ENCODE measurements around the gene PUS7L.
"Not testable (repeated sequence)": the region's sequence is repeated elsewhere in the genome, so short reads cannot be mapped to it uniquely, and the experiment has no call there.

PUS7L gene

DNA sequence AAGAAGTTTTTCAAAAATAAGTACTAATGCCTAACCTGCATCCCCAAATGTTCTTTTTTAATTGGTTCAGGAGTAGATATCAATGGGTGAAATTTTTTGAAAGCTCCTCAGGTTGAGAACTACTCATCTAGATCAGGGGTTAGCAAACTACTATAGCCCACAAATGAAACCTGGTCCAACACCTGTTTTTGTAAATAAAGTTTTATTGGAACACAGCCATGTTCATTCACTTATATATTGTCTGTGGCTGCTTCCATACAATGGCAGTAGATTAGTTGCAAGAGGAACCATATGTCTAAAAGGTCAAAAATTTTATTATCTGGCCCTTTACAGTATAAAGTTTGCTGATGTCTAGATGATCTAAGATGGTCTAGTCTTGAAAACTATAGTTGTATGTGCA is 13.8 kb downstream of the PUS7L start:
- DNase-seq = no peak

DNA sequence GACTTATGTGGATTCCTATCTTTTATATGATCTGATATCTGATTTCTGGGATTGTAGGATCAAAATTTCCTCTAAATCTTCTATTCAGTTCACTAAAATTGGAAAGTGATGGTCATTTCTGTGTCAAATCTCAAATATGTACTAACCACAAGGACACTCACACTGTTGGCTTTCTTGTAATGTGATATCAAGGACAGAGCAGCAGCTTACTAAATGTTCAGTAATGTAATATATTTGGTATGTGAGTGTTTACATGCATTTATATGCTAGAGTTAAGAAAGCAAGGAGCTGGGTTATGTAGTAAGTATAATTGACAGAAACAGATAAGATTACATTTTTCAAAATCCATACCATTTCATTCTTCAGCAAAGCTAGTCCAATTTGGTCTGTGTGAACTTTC is 16.5 kb downstream of the PUS7L start:
- no peak for DNase-seq

- DNase-seq = no peak
These were observed 18.0 kb downstream of the PUS7L start for GRCh38 chr12:43740511-43741100.

GRCh38 chr12:43737646-43738045 is 20.9 kb downstream of the PUS7L start:
- no peak for DNase-seq

DNA sequence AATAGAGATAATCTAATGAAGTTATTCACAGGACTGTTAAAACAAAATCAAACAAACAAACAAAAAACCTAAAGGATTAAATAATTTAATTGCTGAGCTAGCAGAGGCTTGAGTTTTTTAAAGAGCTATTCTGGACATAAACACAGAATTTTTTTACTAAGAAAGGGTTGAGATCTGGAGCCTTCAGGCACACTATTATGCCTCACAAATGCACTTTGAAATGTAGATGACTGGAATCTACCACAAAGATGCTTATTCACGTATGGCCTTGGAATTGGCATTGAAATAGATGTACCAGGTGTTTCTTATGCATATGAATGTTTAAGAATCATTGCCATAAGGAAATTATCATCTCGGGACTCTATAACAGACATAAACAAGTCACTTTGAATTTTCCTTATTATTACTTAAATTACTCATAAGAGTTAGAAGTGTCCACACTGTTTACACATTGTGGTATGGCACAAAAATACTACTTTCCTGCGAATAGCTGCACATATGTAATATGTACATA is 21.6 kb downstream of the PUS7L start:
- no peak for DNase-seq

DNA sequence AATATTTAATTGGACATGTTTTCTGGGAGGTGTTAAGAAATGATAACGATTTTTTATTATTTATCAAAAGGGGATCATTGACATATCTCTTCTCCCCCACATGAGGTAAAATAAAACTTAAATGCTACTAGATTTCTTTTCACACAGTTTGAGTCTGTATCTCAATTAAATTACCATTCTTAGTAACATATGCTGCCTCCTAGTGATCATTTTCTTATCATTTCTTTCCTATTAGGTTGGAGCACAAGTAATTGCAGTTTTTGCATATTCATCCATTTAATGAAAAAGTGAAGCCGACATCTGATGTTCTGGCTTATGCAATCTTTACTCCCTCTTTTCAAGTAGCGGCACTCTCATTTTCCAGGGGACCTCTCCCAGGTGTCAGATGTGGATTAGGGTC is 24.9 kb downstream of the PUS7L start:
- no peak for DNase-seq

GRCh38 chr12:43730283-43730682 is 28.3 kb downstream of the PUS7L start:
- no peak for DNase-seq

DNA sequence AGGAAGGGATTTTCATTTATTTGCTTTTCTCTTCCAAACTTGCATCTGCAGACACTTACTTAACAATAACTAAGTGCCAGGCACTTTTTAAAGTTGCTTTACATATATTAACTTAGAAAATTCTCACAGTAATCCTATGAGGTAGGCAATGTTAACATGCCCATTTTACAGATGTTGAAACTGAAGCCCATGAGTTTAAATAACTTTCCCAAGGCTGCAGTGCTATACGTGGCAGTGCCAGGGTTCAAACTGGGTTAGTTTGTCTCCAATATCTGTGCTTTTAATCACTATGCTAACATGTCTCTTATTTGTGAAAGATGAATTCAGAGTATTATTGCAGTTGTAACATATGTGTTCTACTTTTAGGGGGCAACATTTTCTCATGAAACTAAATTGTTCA is 29.9 kb downstream of the PUS7L start:
- DNase-seq = no peak

DNA sequence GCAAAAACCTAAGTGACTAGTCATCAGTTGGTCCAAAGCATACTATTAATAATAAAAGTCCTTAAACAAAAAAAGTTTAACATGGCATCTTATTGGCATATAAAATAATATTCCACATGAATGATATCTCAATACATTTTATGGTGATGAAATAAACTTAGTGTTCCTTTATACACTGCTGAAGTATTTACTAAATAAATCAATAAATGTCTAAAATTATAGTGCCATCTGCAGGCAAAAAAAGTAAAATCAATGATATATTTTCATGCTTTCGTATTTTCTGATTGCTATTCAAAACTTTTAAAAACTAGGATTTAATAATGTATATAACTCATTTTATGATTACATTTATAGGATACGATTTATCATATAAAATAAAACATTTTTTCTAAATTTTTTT is 30.5 kb downstream of the PUS7L start:
- no peak for DNase-seq

DNA sequence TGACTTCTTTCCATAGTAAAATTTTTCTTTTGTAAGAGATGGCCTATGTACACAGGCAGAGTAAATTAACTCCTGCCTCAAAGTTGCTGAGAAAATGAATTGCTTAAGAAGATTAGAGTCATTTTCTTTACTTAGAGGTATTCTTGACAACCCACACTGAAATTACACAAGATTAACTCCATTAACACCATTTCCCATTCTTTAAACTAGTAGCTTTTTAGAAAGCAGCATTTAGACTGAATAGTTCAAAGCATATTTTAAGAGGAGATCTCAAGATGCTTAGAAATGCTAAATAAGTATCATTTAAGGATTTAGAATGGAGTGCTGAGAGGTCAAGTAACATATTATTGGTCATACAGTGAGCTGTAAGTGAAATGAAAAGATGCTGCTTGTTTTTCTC is 35.5 kb downstream of the PUS7L start:
- DNase-seq = no peak

DNA sequence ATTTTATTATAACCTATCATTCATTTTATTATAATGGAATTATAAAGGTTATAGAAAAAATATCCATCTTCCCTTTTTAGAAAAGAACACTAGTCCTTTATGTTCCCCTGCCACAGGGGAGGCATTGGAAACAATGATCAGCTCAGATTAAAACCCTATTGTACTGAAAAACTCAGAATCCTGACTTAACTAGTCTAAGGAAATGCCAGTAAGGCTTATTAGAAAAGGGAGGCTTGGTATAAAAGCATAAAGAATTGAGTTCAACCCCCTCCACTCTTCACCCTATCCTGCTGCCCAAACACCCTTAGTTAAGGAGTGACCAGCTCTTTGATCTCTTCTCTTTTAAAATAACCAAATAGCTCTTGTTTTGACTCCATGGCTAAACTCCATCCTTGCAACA is 36.0 kb downstream of the PUS7L start:
- no peak for DNase-seq

GRCh38 chr12:43711348-43711747 is 47.2 kb downstream of the PUS7L start:
- no peak for DNase-seq

DNA sequence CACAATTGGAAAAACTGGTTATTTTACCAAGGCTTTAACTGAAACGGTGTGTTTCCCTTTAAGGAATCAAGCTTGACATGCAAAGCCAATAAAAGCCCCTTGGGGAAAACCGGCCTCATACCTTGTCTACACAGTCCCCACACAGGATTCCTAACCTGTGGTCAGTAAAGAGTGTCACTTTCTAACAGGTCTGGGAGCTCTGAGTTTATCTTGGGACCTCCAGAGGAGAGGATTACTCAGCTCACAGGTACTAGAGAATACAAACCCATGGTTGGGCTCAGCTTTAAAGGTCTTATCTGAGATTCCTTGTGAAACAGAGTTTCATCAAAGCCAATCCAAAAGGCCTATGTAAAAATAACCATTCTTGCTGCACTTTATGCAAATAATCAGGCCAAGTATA is 54.8 kb downstream of the PUS7L start:
- DNase-seq = not testable (repeated sequence)

DNA sequence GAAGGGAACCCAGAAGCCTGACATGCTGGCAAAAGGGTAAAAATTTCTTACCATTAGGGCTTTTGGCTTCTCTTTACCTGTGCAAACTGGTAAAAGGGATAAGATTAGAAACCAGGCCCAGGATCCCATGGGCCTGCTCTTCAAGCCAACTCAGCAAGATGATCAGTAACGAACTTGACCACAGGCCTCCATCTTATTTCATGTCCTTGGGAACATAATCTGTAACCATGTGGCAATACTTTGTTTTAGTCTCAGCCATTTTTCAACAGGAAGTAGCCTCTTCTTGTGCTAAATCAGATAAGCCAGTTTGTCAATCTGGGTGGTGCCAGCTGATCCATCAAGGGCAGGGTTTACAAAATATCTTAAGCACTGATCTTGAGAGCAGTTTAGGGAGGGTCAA is 57.4 kb downstream of the PUS7L start:
- not testable (repeated sequence) for DNase-seq

DNA sequence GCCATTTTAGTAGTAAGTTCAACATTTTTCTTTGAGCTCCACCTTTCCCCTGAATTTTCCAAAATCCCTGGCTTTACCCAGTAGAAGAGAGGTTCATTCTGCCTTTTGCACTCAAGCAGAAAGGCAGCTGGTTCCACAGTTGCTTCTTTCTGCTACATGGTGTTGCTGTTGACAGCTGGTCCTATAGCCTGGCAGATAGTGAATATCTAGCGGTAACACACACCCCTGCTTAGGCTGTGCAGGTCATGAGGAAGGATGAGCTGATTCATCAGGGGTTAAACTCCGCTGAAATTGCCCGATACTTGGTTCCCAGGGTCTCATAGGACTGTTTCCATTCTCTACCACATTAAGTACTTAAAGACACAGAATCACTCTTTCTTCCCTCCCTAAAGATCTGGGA is 62.4 kb downstream of the PUS7L start:
- no peak for DNase-seq

DNA sequence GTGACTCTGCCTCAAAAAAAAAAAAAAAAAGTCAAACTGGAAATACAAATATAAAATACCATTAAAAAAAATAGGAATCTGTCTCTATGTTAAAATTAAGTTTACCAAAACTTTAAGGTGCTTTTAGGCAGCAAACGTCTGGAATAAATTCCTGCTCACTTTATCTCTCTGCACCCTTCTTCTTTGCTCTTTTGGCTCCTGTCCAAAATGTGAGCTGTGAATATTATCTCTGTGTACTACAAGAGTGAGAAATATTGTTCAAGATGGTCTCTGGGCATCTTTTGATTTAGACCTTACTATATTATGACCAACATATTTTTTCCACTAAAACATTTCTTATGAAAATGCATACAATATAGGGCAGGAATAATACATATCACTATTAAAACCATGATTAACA is 63.7 kb downstream of the PUS7L start:
- no peak for DNase-seq

DNA sequence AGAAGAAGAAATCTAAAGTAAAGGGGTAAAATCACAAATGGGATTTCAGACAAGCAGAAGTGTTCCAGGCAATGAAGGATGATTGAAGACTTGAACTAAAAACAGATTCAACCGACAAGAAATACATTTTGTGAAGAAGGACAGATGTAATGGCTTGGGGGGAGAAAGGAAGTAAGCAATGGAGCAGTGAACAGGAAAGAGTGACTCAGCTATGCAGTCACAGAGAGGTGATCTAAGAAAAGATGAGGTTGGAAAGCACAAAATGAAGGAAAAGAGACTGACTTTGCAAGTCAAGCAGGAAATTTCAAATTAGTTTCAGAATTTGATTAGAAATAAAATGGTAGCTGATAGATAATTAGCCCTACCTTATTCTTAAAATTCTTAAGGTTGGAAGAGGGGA is 66.5 kb downstream of the PUS7L start:
- DNase-seq = no peak

- DNase-seq = not testable (repeated sequence)
These were observed 73.1 kb downstream of the PUS7L start for GRCh38 chr12:43685491-43685890.

DNA sequence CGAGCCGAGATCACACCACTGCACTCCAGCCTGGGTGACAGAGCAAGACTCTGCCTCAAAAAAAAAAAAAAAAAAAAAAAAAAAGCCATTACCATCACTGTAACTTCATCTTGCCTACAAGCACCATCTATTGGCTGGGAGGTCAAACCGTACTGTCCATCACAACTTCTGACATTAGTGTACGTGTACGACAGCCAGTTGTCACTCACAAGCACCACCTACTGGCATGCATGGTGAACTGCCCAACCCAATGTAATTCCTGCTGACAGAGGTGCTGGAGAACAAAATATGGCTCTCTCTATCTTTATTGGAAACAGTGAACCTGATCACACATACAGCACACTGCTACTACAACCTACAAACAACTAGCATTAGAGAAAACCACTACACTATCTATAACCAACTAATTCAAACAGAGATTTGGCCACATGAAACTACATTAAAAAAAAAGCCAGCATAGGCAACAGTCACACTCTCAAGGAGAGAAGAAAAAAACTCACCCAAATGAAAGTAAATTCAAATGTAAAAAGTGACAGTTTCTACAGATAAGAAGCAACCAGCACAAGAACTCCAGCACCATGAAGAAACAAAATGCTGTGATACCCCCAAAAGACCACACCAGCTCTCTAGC is 82.3 kb downstream of the PUS7L start:
- no peak for DNase-seq

DNA sequence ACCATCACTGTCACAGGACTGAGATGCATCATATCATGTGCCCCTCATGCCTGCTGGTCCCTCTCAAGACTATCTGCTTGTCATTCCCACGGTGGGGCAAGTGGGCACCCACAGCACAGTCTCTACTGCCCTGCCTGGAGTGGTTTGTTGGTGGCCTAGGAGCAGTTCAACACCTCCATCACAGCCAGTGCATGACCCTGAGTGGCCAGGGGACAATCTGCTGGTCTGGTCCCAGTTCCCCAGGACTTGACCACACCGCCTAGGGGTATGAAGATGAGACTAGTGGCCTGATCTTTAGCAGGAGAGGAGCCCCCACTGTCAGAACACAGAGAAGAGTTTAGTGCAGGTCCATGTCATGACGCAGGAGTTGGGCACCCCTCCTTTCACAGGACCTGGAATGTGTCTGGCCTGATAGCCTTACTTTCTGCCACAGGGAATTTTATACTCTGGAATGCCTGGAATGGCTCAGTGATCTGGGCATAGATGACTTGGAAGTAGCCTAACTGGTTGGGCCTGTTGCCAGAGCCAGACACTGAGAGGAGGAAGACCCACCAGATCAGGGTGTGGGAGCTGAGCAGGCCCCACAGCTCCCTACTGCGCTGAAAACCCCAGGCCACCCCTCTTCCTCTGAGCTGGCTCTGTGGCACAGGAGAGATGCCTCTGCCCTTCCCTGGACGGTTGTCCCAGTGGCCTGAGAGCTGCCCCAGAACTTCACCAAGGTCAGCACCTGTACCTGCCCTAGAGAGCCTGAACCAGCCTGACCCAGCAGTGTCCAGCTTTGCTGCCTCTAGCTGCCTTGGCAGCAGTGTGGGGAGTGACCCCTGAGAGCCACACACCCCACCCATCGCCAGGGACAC is 83.3 kb downstream of the PUS7L start:
- DNase-seq = no peak

DNA sequence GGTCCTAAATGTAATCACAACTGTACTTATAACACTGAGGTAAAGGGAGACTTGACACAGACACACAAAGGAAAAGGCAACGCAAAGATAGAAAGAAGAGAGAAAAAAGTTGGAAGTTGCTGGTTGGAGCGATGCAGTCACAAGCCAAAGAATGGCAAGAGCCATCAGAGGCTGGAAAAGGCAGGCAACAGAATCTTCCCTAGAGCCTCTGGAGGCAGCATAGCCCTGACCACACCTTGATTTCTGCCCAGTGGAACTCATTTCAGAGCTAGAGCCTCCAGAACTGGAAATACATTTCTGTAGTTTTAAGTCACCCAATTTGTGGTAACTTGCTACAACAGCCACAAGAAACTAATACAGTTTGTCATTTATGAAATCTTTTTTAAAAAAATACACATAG is 89.2 kb downstream of the PUS7L start:
- DNase-seq = no peak
